H9 (cell line): Measurements from ENCODE around the gene CDH13. TPM values are rescaled to one million over a fixed set of nuclear protein-coding genes. Genes with fewer than 3 reads are reported as not detected.

Experiments used
- DNase-seq: peaks from one replicate; pipeline ENCODE4 v3.0.0-alpha.2; 2017
- H2AFZ ChIP-seq: one replicate; pipeline ENCODE4 v1.6.1; 2013; ENCODE audit warnings: mild to moderate bottlenecking, low read length, control low read depth, moderate library complexity
- H2AK5ac ChIP-seq: 2 replicates; pipeline ENCODE4 v1.6.1; 2013; ENCODE audit warnings: low read length, control low read depth, mixed read lengths; ENCODE audit not compliant: insufficient read length
- H2BK120ac ChIP-seq: one replicate; pipeline ENCODE4 v1.6.1; 2013; ENCODE audit warnings: low read depth, mild to moderate bottlenecking, low read length, control low read depth, inconsistent platforms; ENCODE audit not compliant: poor library complexity, severe bottlenecking
- H2BK12ac ChIP-seq: 2 replicates; pipeline ENCODE4 v1.6.1; 2013; ENCODE audit warnings: low read length, control low read depth, mixed read lengths, low read depth; ENCODE audit not compliant: insufficient read length
- H2BK15ac ChIP-seq: 2 replicates; pipeline ENCODE4 v1.6.1; 2013; ENCODE audit warnings: low read depth, low read length, control low read depth
- H2BK20ac ChIP-seq: one replicate; pipeline ENCODE4 v1.6.1; 2013; ENCODE audit warnings: low read depth, mild to moderate bottlenecking, low read length, control low read depth, inconsistent platforms; ENCODE audit not compliant: poor library complexity, severe bottlenecking
- H2BK5ac ChIP-seq: 2 replicates; pipeline ENCODE4 v1.6.1; 2013; ENCODE audit warnings: low read length, control low read depth, mixed read lengths; ENCODE audit not compliant: insufficient read length
- H3K14ac ChIP-seq: 2 replicates; pipeline ENCODE4 v1.6.1; 2013; ENCODE audit warnings: low read length, control low read depth; ENCODE audit not compliant: insufficient read depth
- H3K18ac ChIP-seq: 2 replicates; pipeline ENCODE4 v1.6.1; 2013; ENCODE audit warnings: low read depth, mild to moderate bottlenecking, mixed read lengths, low read length, control low read depth; ENCODE audit not compliant: insufficient read length
- H3K23ac ChIP-seq: 2 replicates; pipeline ENCODE4 v1.6.1; 2013; ENCODE audit warnings: low read length, control low read depth, mixed read lengths, low read depth; ENCODE audit not compliant: insufficient read length
- H3K23me2 ChIP-seq: 2 replicates; pipeline ENCODE4 v1.6.1; 2013; ENCODE audit warnings: low read depth, mild to moderate bottlenecking, mixed read lengths, low read length, control low read depth; ENCODE audit not compliant: insufficient read length, poor library complexity, severe bottlenecking
- H3K27ac ChIP-seq: 2 replicates; pipeline ENCODE4 v1.5.1; 2013; ENCODE audit warnings: low read length, control low read depth, mixed read lengths, low read depth; ENCODE audit not compliant: insufficient read length
- H3K27me3 ChIP-seq: 2 replicates; pipeline ENCODE4 v1.6.1; 2013; ENCODE audit warnings: low read length, control low read depth, inconsistent platforms; ENCODE audit not compliant: insufficient read depth
- H3K4ac ChIP-seq: 2 replicates; pipeline ENCODE4 v1.6.1; 2013; ENCODE audit warnings: low read depth, mild to moderate bottlenecking, control low read depth, inconsistent platforms, low read length, moderate library complexity
- H3K4me1 ChIP-seq: 2 replicates; pipeline ENCODE4 v1.6.1; 2013; ENCODE audit warnings: low read length, control low read depth, inconsistent platforms; ENCODE audit not compliant: insufficient read depth
- H3K4me2 ChIP-seq: 2 replicates; pipeline ENCODE4 v1.6.1; 2013; ENCODE audit warnings: low read length, control low read depth, mixed read lengths; ENCODE audit not compliant: insufficient read length, insufficient read depth
- H3K56ac ChIP-seq: 2 replicates; pipeline ENCODE4 v1.6.1; 2013; ENCODE audit warnings: low read depth, mild to moderate bottlenecking, mixed read lengths, low read length, control low read depth; ENCODE audit not compliant: insufficient read length
- H3K79me1 ChIP-seq: 2 replicates; pipeline ENCODE4 v1.6.1; 2013; ENCODE audit warnings: low read depth, mild to moderate bottlenecking, moderate library complexity, low read length, control low read depth, inconsistent platforms; ENCODE audit not compliant: insufficient read depth, poor library complexity, severe bottlenecking
- H3K79me2 ChIP-seq: 2 replicates; pipeline ENCODE4 v1.6.1; 2013; ENCODE audit warnings: low read length, control low read depth, inconsistent platforms; ENCODE audit not compliant: insufficient read depth
- H3K9ac ChIP-seq: 2 replicates; pipeline ENCODE4 v1.6.1; 2013; ENCODE audit warnings: low read length, control low read depth, mixed read lengths; ENCODE audit not compliant: insufficient read length; ENCODE audit errors: extremely low read depth
- H3K9me3 ChIP-seq: one replicate; pipeline ENCODE4 v1.6.1; 2013; ENCODE audit warnings: low read depth, low read length, inconsistent platforms; ENCODE audit not compliant: control insufficient read depth
- H3T11ph ChIP-seq: one replicate; pipeline ENCODE4 v1.6.1; 2013; ENCODE audit warnings: mild to moderate bottlenecking, low read length, control low read depth, inconsistent platforms
- H4K20me1 ChIP-seq: one replicate; pipeline ENCODE4 v1.6.1; 2013; ENCODE audit not compliant: control insufficient read depth, insufficient read length, insufficient read depth
- H4K5ac ChIP-seq: 2 replicates; pipeline ENCODE4 v1.6.1; 2013; ENCODE audit warnings: low read depth, mild to moderate bottlenecking, mixed read lengths, low read length, control low read depth; ENCODE audit not compliant: insufficient read length
- H4K8ac ChIP-seq: replicated peaks from 2 replicates; pipeline ENCODE4 v1.6.1; 2013; ENCODE audit warnings: low read length, control low read depth, mixed read lengths, low read depth; ENCODE audit not compliant: insufficient read length
- H4K91ac ChIP-seq: 2 replicates; pipeline ENCODE4 v1.6.1; 2013; ENCODE audit warnings: low read depth, mild to moderate bottlenecking, moderate library complexity, mixed read lengths, low read length, control low read depth; ENCODE audit not compliant: insufficient read length
- H3K27ac Mint-ChIP-seq, 3 experiments: 2 replicates in 2 of 3; 3 replicates in 1 of 3; pipeline ENCODE4 v1.8.0; 2020 to 2021; ENCODE audit warnings: mixed read lengths in 3 of 3, mild to moderate bottlenecking in 1 of 3, moderate library complexity in 1 of 3
- H3K27me3 Mint-ChIP-seq: 2 replicates; pipeline ENCODE4 v1.8.0; 2021; ENCODE audit warnings: low read depth, mild to moderate bottlenecking, moderate library complexity, mixed read lengths
- H3K36me3 Mint-ChIP-seq, 3 experiments: 2 replicates in 2 of 3; 3 replicates in 1 of 3; pipeline ENCODE4 v1.8.0; 2020 to 2021; ENCODE audit warnings: low read depth in 3 of 3, mixed read lengths in 3 of 3; ENCODE audit not compliant: insufficient read depth in 1 of 3
- H3K4me1 Mint-ChIP-seq, 2 experiments: 2 replicates each; pipeline ENCODE4 v1.8.0; 2020; ENCODE audit warnings: mixed read lengths in 2 of 2
- H3K4me3 Mint-ChIP-seq, 2 experiments: 2 replicates in 1 of 2; 3 replicates in 1 of 2; pipeline ENCODE4 v1.8.0; 2020 to 2021; ENCODE audit warnings: mild to moderate bottlenecking in 2 of 2, mixed read lengths in 2 of 2, moderate library complexity in 1 of 2
- H3K9me3 Mint-ChIP-seq, 2 experiments: 2 replicates in 1 of 2; 3 replicates in 1 of 2; pipeline ENCODE4 v1.8.0; 2020; ENCODE audit warnings: mild to moderate bottlenecking in 2 of 2, mixed read lengths in 2 of 2, moderate library complexity in 1 of 2
- WGBS: extraction: QIAGEN DNeasy Blood & Tissue Kit; methylation state at CpG from one replicate; pipeline ENCODE4 v1.1.7; 2013; ENCODE audit warnings: missing lambda C conversion rate, low lambda C conversion rate, mixed read lengths; ENCODE audit not compliant: insufficient read length; ENCODE audit errors: extremely low coverage; 5-methylcytosine and 5-hydroxymethylcytosine counted together
- total RNA-seq: library from RNA; stranded (reverse); gene quantifications from 2 replicates; pipeline ENCODE4 v1.2.1, GENCODE V29; 2021
- TF ChIP-seq, protein P1 (sequence below): fragments of 200-600 bp; sonication (generic); conservative IDR thresholded peaks from 3 replicates; pipeline ENCODE4 v1.8.0; 2021; ENCODE audit warnings: antibody characterized with exemption, mild to moderate bottlenecking

CDH13 gene
- total RNA-seq, 1 experiment from 2014 or later = 1.5 TPM

- TF ChIP-seq, protein P1, sequence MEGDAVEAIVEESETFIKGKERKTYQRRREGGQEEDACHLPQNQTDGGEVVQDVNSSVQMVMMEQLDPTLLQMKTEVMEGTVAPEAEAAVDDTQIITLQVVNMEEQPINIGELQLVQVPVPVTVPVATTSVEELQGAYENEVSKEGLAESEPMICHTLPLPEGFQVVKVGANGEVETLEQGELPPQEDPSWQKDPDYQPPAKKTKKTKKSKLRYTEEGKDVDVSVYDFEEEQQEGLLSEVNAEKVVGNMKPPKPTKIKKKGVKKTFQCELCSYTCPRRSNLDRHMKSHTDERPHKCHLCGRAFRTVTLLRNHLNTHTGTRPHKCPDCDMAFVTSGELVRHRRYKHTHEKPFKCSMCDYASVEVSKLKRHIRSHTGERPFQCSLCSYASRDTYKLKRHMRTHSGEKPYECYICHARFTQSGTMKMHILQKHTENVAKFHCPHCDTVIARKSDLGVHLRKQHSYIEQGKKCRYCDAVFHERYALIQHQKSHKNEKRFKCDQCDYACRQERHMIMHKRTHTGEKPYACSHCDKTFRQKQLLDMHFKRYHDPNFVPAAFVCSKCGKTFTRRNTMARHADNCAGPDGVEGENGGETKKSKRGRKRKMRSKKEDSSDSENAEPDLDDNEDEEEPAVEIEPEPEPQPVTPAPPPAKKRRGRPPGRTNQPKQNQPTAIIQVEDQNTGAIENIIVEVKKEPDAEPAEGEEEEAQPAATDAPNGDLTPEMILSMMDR = no peak
- Histone ChIP-seq H3T11ph (no peak overlapping the region), H2BK20ac (no peak overlapping the region), H2BK15ac (no peak overlapping the region), H3K9ac (no peak overlapping the region), H3K23ac (no peak overlapping the region), H3K79me2 (no peaks in the 10 kb centered on the region), H3K14ac (no peak overlapping the region), H3K4me1 (peaks cover 8% of the 10 kb centered on the region), H2BK5ac (no peak overlapping the region), H3K27ac (no peak overlapping the region), H4K20me1 (no peaks in the 10 kb centered on the region), H4K5ac (no peak overlapping the region), H2BK12ac (no peak overlapping the region), H3K9me3 (no peaks in the 10 kb centered on the region), H3K79me1 (no peaks in the 10 kb centered on the region), H2AFZ (no peak overlapping the region), H3K4me2 (no peak overlapping the region), H3K18ac (no peak overlapping the region), H2AK5ac (no peak overlapping the region), H4K8ac (no peak overlapping the region), H4K91ac (no peak overlapping the region), H3K56ac (no peak overlapping the region), H3K27me3 (no peaks in the 10 kb centered on the region), H3K4ac (no peak overlapping the region), H2BK120ac (no peak overlapping the region), H3K23me2 (no peaks in the 10 kb centered on the region)
- WGBS = no CpG with 5 or more reads among the region's 3 CpGs
- Mint-ChIP-seq H3K36me3 (no peaks in the 10 kb centered on the region), H3K9me3 (no peaks in the 10 kb centered on the region), H3K27ac (no peak overlapping the region), H3K4me3 (no peak overlapping the region), H3K4me1 (peaks cover 26 to 36% of the 10 kb centered on the region in 2 experiments), H3K27me3 (peaks cover 8% of the 10 kb centered on the region)
- DNase-seq = no peak
These were observed 17.6 kb upstream of the CDH13 start for GRCh38 chr16:82609140-82609539.
